HEK293T (cell line): Measurements from ENCODE around the gene PEX16.

Source experiments
- ARNT ChIP-seq: fragments of 450-650 bp; IDR thresholded peaks from 2 replicates; pipeline ENCODE4 v1.6.1; 2017; ENCODE audit warnings: mild to moderate bottlenecking
- BHLHE40 ChIP-seq: fragments of 450-650 bp; IDR thresholded peaks from 2 replicates; pipeline ENCODE4 v1.6.1; 2016; ENCODE audit warnings: mild to moderate bottlenecking, moderate library complexity, borderline replicate concordance
- FOXM1 ChIP-seq: fragments of 450-650 bp; IDR thresholded peaks from 2 replicates; pipeline ENCODE4 v1.6.1; 2017; ENCODE audit warnings: mild to moderate bottlenecking, borderline replicate concordance
- LEF1 ChIP-seq: fragments of 450-650 bp; IDR thresholded peaks from 2 replicates; pipeline ENCODE4 v1.6.1; 2017; ENCODE audit warnings: mild to moderate bottlenecking, borderline replicate concordance
- NFRKB ChIP-seq: fragments of 450-650 bp; IDR thresholded peaks from 2 replicates; pipeline ENCODE4 v1.6.1; 2016; ENCODE audit warnings: mild to moderate bottlenecking, moderate library complexity
- SP1 ChIP-seq: fragments of 450-650 bp; IDR thresholded peaks from 2 replicates; pipeline ENCODE4 v1.6.1; 2017
- TF ChIP-seq, protein P1 (sequence below): fragments of 450-650 bp; IDR thresholded peaks from 2 replicates; pipeline ENCODE4 v1.6.1; 2016

DNA sequence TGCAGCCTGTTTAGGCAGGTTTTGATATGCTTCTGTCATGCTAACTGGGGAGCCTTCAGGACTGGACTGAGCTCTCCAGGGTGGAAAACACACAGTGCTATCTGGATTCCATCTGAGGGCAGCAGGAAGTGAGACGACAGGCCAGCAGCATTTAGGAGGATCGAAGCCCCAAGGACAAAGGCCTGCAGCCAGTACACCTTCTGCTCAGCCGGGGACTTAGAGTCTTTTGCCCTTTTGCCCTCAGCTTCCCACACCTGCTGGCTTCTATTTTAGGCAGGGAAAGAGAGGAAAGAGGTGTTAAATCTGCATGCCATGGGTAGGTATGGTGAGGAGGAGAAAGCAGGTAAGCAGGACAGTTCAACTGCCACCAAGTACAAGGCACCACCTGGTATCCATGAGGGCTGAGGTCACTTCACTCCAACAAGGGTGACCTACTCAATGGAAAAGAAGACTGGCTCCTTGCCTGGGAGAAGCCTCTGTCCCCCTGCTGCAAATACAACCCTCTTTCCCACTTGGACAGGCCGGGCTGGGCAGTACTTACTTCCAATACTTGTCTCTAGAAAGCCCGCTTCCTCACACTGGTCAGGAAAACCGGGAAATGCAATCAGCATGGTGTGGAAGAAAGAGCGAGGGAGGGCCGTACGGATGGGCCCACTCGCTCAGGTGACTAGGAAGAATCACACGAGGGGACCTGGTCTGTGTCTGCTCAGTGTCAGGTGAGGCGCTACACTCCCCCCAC lies 17.1 kb upstream of the PEX16 start:
- TF ChIP-seq FOXM1 (no peak), NFRKB (no peak), ARNT (no peak), BHLHE40 (no peak), SP1 (no peak), LEF1 (no peak)
- TF ChIP-seq, protein P1, sequence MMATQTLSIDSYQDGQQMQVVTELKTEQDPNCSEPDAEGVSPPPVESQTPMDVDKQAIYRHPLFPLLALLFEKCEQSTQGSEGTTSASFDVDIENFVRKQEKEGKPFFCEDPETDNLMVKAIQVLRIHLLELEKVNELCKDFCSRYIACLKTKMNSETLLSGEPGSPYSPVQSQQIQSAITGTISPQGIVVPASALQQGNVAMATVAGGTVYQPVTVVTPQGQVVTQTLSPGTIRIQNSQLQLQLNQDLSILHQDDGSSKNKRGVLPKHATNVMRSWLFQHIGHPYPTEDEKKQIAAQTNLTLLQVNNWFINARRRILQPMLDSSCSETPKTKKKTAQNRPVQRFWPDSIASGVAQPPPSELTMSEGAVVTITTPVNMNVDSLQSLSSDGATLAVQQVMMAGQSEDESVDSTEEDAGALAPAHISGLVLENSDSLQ, result no peak
